T-helper 1 cell (primary cell): ENCODE data around the gene THRA.

Source experiments
- DNase-seq, 5 donors: peaks; one replicate each; pipeline ENCODE4 v3.0.0-alpha.2; 2012 to 2020

Gene THRA

DNA sequence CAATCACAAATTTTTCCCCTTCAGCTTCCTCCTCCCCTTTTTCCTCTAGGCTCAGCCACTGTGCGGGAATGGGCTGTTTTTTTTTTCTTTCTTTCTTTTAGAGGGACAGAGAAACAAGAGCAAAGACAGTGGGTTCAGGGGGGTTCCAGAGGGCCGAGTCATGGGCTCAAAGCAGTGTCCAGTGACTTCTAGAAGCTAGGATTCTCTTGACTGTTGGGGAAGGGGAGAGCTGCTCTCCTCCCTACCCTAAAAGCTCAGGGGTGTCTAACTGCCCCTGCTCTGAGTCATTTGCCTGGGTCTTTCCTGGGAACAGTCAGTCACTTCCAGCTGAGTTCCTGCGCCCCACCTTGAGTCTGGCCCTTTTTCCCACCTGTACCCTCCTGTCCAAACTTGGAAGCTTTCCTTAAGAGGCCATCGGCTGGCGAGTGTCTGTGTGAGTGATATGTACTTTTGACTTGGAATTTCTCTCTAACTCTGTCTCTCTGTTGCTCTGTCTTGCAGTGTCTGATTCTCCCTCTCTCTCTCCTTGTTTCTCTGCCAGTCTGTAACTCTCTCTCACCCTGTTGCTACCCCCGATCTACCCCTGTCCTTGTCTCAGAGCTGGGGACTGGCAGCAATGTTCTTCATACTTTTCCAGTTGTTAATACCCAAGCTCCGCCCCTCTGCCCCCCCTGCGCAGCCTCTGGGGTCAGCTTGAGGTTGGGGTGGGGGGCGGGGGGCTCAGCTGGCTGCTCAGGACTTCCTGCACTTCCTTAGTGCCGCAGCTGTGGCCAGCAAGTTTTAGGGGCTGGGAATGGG lies 2.4 kb downstream of the THRA start:
- DNase-seq: no peak

DNA sequence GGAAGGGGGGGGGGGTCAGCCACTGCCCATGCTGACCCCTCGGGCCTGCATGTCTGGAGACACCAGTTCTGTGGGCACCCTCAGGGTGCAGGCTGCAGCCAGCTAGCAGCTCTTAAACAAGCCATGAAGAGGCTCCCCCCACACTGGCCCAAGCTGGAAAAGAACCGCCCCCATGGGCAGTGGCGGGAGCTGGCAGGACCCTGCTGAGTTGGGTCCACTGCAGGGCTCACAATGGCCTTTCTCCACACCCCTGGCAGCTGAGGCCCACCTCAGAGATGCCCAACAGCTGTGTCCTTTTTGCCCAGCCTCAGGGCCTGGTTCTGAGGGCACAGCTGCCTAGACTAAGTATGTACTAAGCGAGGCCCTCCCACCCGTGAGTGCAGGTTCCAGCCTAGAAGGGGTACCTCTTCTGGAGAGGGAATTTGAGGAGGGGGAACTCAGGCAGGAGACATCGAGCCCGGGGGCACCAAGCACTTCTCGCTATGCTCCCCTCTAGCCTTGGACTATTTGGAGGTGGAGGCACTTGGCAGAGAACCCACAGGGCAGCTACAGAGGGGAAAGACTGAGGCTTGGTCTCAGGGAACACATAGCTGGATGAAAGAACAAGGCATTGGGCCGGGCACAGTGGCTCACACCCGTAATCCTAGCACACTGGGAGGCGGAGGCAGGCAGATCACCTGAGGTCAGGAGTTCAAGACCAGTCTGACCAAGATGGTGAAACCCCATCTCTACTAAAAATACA lies 3.2 kb downstream of the THRA start:
- DNase-seq: no peak

DNA sequence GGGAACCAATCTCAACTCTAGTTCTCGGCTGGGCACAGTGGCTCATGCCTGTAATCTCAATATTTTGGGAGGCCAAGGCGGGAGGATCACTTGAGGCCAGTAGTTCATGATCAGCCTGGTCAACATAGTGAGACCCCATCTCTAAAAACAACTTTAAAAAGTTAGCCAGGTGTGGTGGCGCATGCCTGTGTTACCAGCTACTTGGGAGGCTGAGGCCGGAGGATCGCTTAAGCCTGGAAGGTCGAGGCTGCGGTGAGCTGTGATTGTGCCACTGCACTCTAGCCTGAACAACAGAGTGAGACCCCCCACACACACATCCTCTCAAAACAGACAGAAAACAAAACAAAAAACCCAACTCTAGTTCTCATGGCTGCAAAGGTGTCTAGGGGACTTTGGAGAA lies 4.9 kb downstream of the THRA start:
- no peak for DNase-seq

DNA sequence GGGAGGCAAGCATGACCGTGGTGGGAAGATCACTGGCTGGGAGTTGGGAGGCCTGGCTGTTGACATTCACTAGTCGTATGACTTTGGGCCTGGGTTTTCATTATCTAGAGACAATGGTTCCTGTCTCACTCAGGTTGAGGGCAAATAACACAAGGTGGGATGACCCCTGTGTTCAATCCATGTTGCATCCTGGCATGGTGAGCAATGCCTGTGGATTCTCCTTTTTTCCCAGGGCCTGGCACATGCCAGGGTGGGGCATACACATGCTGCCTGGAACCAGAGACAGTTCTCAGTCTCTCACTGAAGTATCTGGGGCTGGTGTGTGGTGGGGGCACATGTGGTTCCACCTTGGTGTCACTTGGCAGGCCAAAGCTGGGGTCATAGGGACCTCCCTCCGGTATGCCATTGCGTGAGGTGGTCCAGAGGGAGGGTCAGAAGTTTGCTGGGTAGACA lies 5.4 kb downstream of the THRA start:
- no peak for DNase-seq

DNA sequence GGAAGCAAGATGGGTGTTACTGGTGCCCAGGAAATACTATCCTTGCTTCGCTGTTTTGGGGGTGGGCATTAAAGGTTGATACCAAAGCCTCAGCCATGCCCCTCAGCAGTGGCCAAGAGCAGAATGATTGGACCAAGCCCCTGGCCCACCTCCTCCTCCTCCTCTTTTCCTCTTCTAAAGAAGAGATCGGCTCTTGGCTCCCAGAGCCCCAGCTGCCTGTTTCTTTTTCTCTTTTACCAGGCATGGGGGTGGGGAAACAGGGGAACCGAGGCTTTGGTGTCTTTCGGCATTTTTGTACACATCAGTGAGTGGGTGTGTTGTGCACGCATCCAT lies 5.8 kb downstream of the THRA start:
- peak in 1 of 5 donors; percentile 21 for DNase-seq

DNA sequence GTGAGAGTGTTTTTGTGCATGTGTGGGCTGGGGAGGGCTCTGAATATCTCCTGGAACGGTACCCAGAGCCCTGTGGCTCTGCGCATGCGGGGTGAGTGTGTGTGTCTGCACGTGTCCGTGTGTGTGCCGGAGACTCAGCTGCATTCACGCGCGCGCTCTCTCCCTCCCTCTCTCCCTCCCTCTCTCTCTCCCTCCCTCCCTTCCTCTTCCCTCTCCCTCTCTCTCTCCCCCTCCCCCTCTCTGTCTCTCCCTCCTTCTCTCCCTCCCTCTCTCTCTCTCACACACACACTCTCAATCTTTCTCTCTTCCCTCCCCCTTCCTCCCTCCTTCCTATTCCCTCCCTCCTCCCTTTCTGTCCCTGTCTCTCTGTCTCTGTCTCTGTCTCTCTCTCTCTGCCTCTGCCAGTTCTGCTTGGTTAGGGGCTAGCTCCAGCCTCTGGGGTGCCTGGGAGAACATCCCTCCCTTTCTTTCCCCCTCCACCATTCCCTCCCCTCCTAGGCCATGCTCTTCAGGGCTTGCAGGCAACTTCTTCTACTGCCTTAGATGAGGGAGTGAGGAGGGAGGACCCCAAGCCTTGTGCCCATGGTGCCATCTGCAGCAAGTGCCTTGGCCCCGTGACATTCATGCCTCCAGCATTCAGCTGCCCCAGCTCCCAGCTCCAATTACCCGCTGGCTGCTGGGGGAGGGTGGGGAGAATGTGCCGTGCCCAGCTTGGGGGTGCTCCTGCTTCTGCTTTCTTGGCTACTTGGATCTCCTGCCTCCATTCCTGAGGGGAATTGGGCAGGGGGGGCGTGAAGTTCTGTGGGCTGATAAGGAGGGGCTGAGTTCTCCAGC lies 6.4 kb downstream of the THRA start:
- DNase-seq: peak; percentile 44 to 73 (median 65)

DNA sequence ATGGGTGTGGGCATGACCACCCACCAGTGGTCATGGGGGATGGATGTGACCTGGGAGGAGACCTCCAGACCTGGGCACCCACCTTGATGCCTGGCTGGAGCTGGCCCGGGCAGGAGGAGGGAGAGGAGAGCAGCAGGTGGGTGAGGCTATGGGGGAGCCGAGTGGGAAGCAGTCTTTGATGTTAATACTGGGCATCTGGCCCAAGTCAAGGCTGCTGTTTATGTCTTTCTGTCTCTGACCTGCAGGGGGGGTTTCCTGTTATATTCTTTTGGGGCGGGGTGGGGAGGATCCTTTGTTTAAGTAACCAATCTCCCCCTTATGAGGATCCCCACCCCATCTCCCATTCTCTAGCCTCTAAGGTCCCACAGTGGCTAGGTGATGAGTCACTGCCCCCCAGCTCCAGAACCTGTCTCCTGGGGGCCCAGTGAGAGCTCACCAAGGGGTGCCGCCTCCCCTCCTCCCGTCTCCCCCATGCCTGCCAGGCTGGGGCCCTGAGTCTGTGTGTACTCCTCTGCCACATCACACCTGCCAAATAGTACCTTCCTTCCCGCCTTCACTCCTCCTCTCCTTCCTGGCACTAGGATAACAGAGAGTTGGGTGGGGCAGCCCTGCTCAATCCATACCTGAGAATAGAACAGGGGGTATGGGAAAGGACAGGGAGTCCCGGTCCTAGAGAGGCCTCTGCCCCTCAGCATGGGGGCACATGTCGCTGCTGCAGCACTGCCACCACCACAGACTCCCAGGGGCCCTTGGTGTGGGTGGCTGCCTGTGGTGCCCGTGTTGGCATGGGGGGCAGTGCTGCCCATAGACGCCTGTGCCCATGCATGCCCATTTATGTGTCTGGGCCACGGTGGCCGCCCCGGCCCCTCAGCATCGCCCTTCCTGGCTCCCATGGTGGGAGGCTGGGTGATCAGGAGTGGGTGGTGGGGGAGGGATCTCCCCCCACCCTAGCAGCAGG lies 7.3 kb downstream of the THRA start:
- DNase-seq: peak in 2 of 5 donors; percentile 14 to 22

DNA sequence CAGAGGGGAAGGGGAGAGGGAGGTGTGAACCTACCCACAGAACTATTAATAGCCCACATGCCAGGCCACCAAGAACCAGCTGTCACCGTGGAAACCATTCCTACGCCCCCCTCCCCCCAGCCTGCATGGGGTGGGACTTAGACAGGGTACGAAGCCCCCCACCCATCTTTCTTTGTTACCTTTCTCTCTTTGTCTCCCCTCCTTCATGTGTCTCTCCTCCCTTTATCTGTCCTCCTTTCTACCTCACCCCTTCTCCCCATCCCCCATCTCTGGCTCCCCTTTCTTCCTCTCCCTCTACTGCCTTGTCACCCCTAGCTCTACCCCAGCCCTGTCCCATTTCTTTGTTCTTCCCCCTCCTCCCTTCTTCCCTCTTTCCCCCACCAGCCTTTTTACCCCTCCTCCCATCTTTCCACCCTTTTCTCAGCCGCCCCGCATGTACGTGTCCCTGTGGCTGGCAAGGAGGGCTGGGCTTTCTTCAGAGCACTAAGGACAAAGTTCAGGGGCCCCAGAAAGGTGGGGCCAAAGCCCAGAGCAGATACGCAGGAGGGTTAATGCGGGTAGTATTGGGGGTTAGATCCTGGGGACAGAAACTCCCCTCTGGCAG lies 8.0 kb downstream of the THRA start:
- no peak for DNase-seq

DNA sequence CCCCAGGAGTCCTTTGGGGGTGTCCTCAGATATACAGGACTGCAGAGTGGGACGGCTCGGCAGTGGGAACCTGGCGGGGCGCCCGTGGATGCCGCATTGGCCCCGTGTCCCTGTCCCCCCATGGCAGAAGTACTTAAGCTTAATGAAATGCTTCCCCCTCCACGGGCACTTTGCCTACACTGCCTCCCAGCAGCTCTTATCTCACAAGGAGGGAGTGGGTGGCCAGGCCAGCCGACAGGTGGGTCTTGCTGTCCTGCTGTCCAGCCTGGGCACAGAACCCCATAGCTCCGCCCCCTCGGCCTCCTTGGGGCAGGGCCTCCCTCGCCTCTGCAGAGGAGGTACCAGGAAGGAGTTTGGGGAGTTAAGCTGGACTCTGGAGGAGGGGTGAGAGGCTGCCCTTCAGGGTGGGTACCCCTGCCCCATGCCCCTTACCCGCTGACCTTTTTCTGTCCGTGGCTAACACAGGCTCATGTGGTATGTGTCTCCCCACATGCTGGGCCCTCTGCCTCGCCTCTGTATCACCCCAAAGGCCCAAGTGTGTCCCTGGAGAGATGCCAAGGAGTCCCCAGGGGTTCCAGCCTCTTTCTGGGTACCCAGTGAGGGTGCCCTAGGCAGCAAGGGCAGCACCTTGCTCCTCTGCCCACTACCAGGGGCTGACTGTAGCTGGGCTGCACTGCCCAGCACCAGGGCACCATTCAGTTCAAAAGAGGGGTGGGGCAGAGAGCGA lies 8.7 kb downstream of the THRA start:
- DNase-seq: no peak

DNA sequence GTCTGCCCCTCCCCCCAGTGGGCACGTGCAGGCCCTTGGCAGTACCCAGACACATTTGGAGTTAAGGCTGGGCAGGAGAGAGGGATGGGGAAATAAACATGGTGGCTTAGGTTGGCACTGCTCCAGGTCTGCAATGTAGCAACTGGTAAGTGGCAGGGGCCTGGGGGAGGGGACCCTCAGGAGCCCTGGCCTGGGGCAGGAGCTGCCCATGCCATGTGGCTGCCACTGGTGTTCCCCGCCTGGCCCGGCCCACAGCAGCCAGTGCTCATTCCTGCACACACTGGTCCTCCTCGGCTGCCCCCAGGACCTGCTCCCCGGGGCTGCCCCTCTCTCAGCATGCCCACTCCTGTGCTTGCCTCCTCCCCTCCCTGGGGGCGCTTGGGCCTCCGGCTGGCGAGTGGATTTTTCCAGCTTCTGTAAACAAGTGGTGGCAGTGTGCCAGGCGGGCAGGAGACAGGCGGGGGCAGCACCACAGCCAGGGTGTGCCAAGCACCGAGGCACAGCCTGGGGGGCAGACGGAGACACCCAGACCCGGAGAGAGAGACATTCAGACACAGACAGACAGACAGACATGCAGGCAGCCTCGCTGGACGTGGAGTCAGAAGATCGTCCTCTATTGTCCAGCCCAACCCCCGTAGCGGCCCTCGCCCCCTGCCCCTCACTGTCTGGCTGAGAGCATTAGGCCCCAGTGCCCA lies 9.4 kb downstream of the THRA start:
- DNase-seq: no peak

DNA sequence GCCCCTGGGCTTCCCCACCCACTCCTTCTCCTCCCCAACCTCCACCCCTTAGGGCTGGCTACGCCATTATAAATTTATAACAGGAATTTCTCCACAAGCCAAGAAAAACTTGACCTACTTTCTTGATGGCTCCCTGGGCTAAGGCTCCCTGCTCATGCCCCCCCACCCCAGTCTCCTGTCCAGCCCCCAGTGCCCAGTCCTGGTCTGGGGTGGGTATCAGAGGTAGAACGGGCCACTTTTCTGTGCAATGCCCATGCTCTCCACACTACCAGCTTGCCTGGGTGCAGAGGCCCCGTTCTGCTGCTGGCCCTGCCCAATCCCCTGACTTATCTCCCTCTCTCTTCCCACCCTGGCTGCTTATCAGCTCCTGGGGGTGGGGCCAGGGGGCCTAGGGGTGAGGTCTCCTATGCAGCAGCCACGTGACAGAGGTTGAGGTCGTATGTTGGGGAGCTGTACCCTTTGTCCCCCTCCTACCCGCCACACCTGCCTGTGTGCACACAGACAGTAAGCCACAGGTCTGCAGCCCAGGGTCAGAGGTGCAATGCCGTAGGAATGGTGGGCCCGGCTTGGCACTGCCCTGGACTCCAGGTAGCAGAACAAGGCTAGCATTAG lies 10.1 kb downstream of the THRA start:
- no peak for DNase-seq

DNA sequence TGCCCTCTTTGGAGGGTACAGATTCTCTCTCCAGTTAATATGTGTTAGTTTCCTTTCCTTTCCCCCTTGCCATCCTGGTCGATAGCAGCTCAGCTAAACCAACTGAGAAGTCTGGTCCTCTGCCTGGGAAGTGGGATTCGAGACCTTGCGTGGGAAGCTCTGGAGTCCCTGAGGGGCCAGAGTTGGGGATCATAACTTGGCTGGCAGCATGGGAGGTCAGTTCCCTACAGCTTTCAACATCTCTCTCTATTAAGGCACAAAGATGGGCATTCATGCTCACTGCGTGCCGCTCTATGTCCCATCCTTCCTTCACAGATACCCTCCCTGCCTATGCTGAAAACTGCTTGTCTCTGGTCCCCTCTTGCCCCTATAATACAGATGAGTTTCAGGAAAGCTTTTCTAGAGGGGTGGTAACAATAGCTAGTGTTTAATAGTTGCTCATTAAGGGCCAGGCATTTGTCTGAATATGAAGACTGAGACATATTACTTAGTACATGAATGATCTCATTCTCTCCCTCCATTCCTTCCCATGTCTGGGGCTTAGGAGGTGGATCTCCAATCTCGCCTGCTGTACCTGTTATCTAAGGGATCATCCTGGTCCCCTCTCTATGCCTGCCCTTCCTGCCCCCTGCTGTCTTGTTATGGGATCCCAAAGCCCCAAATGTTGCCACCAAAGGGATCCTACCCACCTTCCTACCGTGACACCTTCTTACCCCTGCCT lies 10.8 kb downstream of the THRA start:
- no peak for DNase-seq

DNA sequence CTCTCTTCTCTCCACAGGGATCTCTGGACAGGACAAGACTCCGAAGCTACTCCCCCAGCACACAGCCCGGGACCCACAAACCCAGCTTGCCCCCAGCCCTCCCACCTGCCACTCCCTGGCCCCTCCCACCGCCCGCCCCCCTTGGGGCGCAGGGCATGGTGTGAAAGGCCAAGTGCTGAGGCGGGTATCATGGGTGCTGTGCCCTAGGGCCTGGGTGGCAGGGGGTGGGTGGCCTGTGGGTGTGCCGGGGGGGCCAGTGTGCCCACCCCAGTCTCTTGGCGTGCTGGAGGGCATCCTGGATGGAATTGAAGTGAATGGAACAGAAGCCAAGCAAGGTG lies 11.4 kb downstream of the THRA start:
- no peak for DNase-seq

DNA sequence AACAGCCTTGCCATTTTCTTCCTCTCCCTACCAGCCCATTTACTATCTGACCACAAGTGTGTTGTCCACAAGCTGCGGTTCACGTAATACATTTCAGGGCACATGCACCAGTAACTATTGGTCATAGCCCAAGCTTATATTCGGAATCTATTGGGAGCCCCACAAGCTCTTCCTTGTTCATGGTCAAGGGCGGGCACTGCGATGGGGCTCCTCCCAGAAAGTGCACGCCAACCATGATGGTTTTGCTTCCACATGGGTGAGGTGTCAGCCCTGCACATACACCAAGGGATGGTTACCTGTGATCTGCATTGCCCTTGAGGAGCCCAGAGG lies 12.1 kb downstream of the THRA start:
- no peak for DNase-seq

DNA sequence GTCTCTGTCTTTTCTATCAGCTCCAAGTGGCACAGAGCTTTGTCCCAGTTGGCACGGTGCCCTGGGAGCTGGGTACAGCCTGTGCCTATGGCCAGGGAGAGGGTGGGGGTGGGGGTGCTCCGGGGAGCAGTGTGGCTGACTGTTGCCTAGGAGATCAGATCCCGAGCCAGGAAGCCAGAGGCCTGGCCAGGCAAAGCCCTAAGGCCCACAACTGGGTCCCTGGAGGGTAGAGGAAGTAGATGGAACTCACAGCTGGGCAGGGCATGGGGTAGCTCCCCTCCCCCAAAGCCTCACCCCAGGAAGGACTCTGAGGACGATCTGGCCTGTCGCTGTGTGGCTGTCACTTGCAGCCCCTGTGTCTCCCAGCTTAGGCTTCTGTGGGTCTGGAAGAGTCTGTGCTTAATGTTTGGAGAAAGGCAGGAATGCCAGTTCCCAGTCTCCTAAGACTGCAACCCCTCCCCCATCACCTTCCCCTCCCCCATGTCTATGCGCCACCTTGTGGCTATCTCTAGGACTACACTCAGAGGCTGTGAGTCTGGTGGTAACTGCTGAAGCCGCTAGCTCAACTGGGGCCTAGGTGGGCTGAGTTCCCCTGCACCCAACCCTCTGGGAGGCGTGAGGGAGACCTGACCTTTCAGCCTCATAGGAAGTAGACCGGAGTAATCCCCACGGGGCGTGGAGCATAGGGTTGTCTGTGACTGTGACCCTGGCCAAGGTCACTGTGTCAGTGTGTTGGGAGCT lies 12.6 kb downstream of the THRA start:
- peak in 4 of 5 donors; percentile 47 to 64 (median 58) for DNase-seq

DNA sequence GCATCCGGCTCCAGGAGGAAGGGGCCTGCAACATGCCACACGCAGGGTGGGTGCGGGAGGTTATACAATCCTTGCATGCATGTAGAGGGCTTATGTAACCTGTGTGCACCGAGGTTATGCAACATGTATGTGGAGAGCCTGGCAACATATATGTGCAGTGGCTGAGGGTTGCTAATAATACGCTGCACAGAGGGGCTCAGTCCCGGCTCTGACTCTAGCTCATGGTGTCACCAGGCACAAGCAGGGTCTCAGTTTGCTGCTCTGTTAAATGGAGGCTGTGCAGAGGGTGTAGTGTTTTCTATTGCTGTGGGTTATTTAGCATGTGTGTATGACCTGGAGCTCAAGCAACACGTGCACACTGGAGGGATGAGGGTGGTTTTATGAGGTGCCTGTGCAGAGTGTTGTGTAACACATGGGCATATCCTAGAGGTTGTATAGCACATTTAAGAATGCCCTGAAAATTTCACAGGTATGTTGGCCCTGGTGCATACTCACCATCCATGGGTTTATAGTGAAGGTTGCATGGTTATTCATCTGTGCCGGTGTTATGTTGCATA lies 13.3 kb downstream of the THRA start:
- DNase-seq: no peak

DNA sequence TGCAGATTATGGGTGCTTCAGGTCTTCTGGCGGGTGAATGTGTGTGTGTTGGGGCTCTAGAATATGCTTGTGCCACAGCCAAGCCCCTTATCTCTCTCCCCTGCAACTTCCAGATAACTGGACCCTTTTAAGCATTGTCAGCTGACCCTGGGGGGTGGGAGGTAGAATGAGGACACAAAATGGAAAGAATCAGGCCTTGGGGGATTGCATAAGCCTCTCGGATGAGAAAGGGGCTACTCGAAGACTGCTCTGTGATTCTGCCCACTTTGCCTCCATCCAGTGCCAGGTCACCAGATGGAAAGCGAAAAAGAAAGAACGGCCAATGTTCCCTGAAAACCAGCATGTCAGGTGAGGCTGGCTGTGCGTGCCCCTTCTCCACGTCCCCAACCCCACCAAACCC lies 13.8 kb downstream of the THRA start:
- no peak for DNase-seq

DNA sequence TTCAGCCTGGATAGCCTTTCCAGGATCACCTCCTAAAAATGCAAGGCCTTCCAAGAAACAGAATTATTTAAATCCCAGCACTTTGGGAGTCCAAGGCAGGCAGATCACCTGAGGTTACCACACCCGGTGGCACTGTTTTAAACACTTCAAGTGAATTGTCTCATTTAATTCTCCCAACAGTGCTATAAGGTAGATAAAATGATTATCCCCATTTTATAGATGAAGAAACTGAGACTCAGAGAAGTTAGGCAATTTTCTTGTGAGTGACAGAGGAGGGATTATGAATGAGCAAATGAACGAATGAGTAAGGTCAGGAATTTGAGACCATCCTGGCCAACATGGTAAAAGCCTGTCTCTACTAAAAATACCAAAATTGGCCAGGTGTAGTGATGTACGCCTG lies 16.8 kb downstream of the THRA start:
- no peak for DNase-seq

DNA sequence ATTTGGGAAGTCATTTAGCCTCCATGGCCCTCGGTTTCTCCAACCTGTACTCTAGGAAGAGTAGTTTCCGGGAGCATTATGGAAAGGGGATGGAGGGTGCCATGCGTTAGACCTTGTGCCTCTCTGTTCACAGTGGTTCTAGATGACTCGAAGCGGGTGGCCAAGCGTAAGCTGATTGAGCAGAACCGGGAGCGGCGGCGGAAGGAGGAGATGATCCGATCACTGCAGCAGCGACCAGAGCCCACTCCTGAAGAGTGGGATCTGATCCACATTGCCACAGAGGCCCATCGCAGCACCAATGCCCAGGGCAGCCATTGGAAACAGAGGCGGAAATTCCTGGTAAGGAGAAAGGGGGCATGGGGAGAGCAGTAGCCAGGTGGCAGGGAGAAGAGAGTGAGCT lies 21.7 kb downstream of the THRA start:
- DNase-seq: no peak
